ENCODE results near the gene CCNG1.
"Not testable (repeated sequence)": the region's sequence is repeated elsewhere in the genome, so short reads cannot be mapped to it uniquely, and the experiment has no call there.

The CCNG1 gene

GRCh38 chr5:163447875-163448274, 10.5 kb downstream of the CCNG1 start:
- peaks cover 12% of the 10 kb centered on the region for H3K36me3 ChIP-seq (ENCODE audit: control insufficient read depth, insufficient read depth, low read length)
- no peak overlapping the region for H3K9ac ChIP-seq (ENCODE audit: low read length)
- no peaks in the 10 kb centered on the region for H3K4me1 ChIP-seq (ENCODE audit: control insufficient read depth, insufficient read depth, low read length)
- H3K27me3 ChIP-seq (ENCODE audit: control insufficient read depth, insufficient read depth, low read length): no peaks in the 10 kb centered on the region
- H3K4me3 ChIP-seq (ENCODE audit: low read length): no peak overlapping the region
- no peak overlapping the region for H3K27ac ChIP-seq (ENCODE audit: low read depth, low read length)

- Histone ChIP-seq H3K4me3 (ENCODE audit: low read length) (no peak overlapping the region), H3K9ac (ENCODE audit: low read length) (no peak overlapping the region), H3K27ac (ENCODE audit: low read depth, low read length) (no peak overlapping the region), H3K27me3 (ENCODE audit: control insufficient read depth, insufficient read depth, low read length) (no peaks in the 10 kb centered on the region), H3K36me3 (ENCODE audit: control insufficient read depth, insufficient read depth, low read length) (peaks cover 12% of the 10 kb centered on the region), H3K4me1 (ENCODE audit: control insufficient read depth, insufficient read depth, low read length) (no peaks in the 10 kb centered on the region)
Measured at GRCh38 chr5:163448491-163448890, 11.1 kb downstream of the CCNG1 start.

GRCh38 chr5:163451489-163451888, 14.1 kb downstream of the CCNG1 start:
- no peak overlapping the region for H3K4me3 ChIP-seq (ENCODE audit: low read length)
- no peaks in the 10 kb centered on the region for H3K27me3 ChIP-seq (ENCODE audit: control insufficient read depth, insufficient read depth, low read length)
- no peak overlapping the region for H3K9ac ChIP-seq (ENCODE audit: low read length)
- H3K4me1 ChIP-seq (ENCODE audit: control insufficient read depth, insufficient read depth, low read length): no peaks in the 10 kb centered on the region
- H3K27ac ChIP-seq (ENCODE audit: low read depth, low read length): no peak overlapping the region
- peaks cover 5% of the 10 kb centered on the region for H3K36me3 ChIP-seq (ENCODE audit: control insufficient read depth, insufficient read depth, low read length)

- H3K27ac ChIP-seq (ENCODE audit: low read depth, low read length): no peak overlapping the region
- no peak overlapping the region for H3K9ac ChIP-seq (ENCODE audit: low read length)
- peaks cover 2% of the 10 kb centered on the region for H3K4me1 ChIP-seq (ENCODE audit: control insufficient read depth, insufficient read depth, low read length)
- H3K4me3 ChIP-seq (ENCODE audit: low read length): no peak overlapping the region
- no peaks in the 10 kb centered on the region for H3K27me3 ChIP-seq (ENCODE audit: control insufficient read depth, insufficient read depth, low read length)
- H3K36me3 ChIP-seq (ENCODE audit: control insufficient read depth, insufficient read depth, low read length): no peaks in the 10 kb centered on the region
Measured at GRCh38 chr5:163453705-163454104, 16.3 kb downstream of the CCNG1 start.

GRCh38 chr5:163455406-163455805, 18.0 kb downstream of the CCNG1 start:
- not testable (repeated sequence) for H3K27me3 ChIP-seq (ENCODE audit: control insufficient read depth, insufficient read depth, low read length); H3K4me1 ChIP-seq (ENCODE audit: control insufficient read depth, insufficient read depth, low read length); H3K27ac ChIP-seq (ENCODE audit: low read depth, low read length); H3K36me3 ChIP-seq (ENCODE audit: control insufficient read depth, insufficient read depth, low read length); H3K9ac ChIP-seq (ENCODE audit: low read length); H3K4me3 ChIP-seq (ENCODE audit: low read length)

- Histone ChIP-seq H3K4me3 (ENCODE audit: low read length) (no peak overlapping the region), H3K27me3 (ENCODE audit: control insufficient read depth, insufficient read depth, low read length) (no peaks in the 10 kb centered on the region), H3K36me3 (ENCODE audit: control insufficient read depth, insufficient read depth, low read length) (no peaks in the 10 kb centered on the region), H3K4me1 (ENCODE audit: control insufficient read depth, insufficient read depth, low read length) (peaks cover 7% of the 10 kb centered on the region), H3K27ac (ENCODE audit: low read depth, low read length) (no peak overlapping the region), H3K9ac (ENCODE audit: low read length) (no peak overlapping the region)
Measured at GRCh38 chr5:163456029-163456589, 18.7 kb downstream of the CCNG1 start.

GRCh38 chr5:163456840-163457239, 19.4 kb downstream of the CCNG1 start:
- Histone ChIP-seq H3K36me3 (ENCODE audit: control insufficient read depth, insufficient read depth, low read length) (no peaks in the 10 kb centered on the region), H3K27me3 (ENCODE audit: control insufficient read depth, insufficient read depth, low read length) (no peaks in the 10 kb centered on the region), H3K4me3 (ENCODE audit: low read length) (no peak overlapping the region), H3K27ac (ENCODE audit: low read depth, low read length) (no peak overlapping the region), H3K9ac (ENCODE audit: low read length) (no peak overlapping the region), H3K4me1 (ENCODE audit: control insufficient read depth, insufficient read depth, low read length) (peaks cover 7% of the 10 kb centered on the region)

- Histone ChIP-seq H3K4me3 (ENCODE audit: low read length) (peak overlapping the region; percentile 100), H3K27ac (ENCODE audit: low read depth, low read length) (no peak overlapping the region), H3K27me3 (ENCODE audit: control insufficient read depth, insufficient read depth, low read length) (no peaks in the 10 kb centered on the region), H3K4me1 (ENCODE audit: control insufficient read depth, insufficient read depth, low read length) (peaks cover 7% of the 10 kb centered on the region), H3K36me3 (ENCODE audit: control insufficient read depth, insufficient read depth, low read length) (no peaks in the 10 kb centered on the region), H3K9ac (ENCODE audit: low read length) (no peak overlapping the region)
Measured at GRCh38 chr5:163458778-163459385, 21.5 kb downstream of the CCNG1 start.

GRCh38 chr5:163459462-163459818, 22.0 kb downstream of the CCNG1 start:
- no peaks in the 10 kb centered on the region for H3K27me3 ChIP-seq (ENCODE audit: control insufficient read depth, insufficient read depth, low read length)
- peak overlapping the region; percentile 97 for H3K9ac ChIP-seq (ENCODE audit: low read length)
- peaks cover 7% of the 10 kb centered on the region for H3K4me1 ChIP-seq (ENCODE audit: control insufficient read depth, insufficient read depth, low read length)
- no peaks in the 10 kb centered on the region for H3K36me3 ChIP-seq (ENCODE audit: control insufficient read depth, insufficient read depth, low read length)
- peak overlapping the region; percentile 98 for H3K27ac ChIP-seq (ENCODE audit: low read depth, low read length)
- peak overlapping the region; percentile 100 for H3K4me3 ChIP-seq (ENCODE audit: low read length)

GRCh38 chr5:163459819-163460561, 22.6 kb downstream of the CCNG1 start, which contains the start of gene NUDCD2:
TSS of gene NUDCD2 (minus strand) at chr5:163460102. CDS start at chr5:163460050, 52 bp downstream.
- no peaks in the 10 kb centered on the region for H3K36me3 ChIP-seq (ENCODE audit: control insufficient read depth, insufficient read depth, low read length)
- peak within 1 kb of the TSS; percentile 100 for H3K4me3 ChIP-seq (ENCODE audit: low read length)
- H3K27me3 ChIP-seq (ENCODE audit: control insufficient read depth, insufficient read depth, low read length): no peaks in the 10 kb centered on the region
- peaks cover 7% of the 10 kb centered on the region for H3K4me1 ChIP-seq (ENCODE audit: control insufficient read depth, insufficient read depth, low read length)
- peak within 1 kb of the TSS; percentile 97 for H3K9ac ChIP-seq (ENCODE audit: low read length)
- peak within 1 kb of the TSS; percentile 98 for H3K27ac ChIP-seq (ENCODE audit: low read depth, low read length)

GRCh38 chr5:163460562-163461171, 23.3 kb downstream of the CCNG1 start, which contains the start of gene HMMR:
TSS of gene HMMR (plus strand) at chr5:163460632. CDS start at chr5:163460693, 61 bp downstream.
- no peaks in the 10 kb centered on the region for H3K36me3 ChIP-seq (ENCODE audit: control insufficient read depth, insufficient read depth, low read length)
- peak within 1 kb of the TSS; percentile 97 for H3K9ac ChIP-seq (ENCODE audit: low read length)
- H3K27me3 ChIP-seq (ENCODE audit: control insufficient read depth, insufficient read depth, low read length): no peaks in the 10 kb centered on the region
- peaks cover 7% of the 10 kb centered on the region for H3K4me1 ChIP-seq (ENCODE audit: control insufficient read depth, insufficient read depth, low read length)
- H3K4me3 ChIP-seq (ENCODE audit: low read length): peak within 1 kb of the TSS; percentile 100
- peak within 1 kb of the TSS; percentile 98 for H3K27ac ChIP-seq (ENCODE audit: low read depth, low read length)

GRCh38 chr5:163463063-163463435, 25.7 kb downstream of the CCNG1 start:
- H3K36me3 ChIP-seq (ENCODE audit: control insufficient read depth, insufficient read depth, low read length): no peaks in the 10 kb centered on the region
- peaks cover 7% of the 10 kb centered on the region for H3K4me1 ChIP-seq (ENCODE audit: control insufficient read depth, insufficient read depth, low read length)
- no peak overlapping the region for H3K4me3 ChIP-seq (ENCODE audit: low read length)
- H3K9ac ChIP-seq (ENCODE audit: low read length): no peak overlapping the region
- H3K27ac ChIP-seq (ENCODE audit: low read depth, low read length): no peak overlapping the region
- H3K27me3 ChIP-seq (ENCODE audit: control insufficient read depth, insufficient read depth, low read length): no peaks in the 10 kb centered on the region
